Uterus (tissue), 4 donors: ENCODE results near the gene TEX13B. TPM values are rescaled to one million over a fixed set of nuclear protein-coding genes. Genes with fewer than 3 reads are reported as not detected.

Source experiments
- DNase-seq, 2 donors: peaks; one replicate each; pipeline ENCODE4 v3.0.0-alpha.2; 2019 to 2020
- H3K27ac ChIP-seq, 2 donors: fragments of 200-600 bp; sonication (generic); 1 replicate in 1 of 2; 2 replicates in 1 of 2; pipeline ENCODE4 v1.5.1; 2016 to 2018
- H3K27me3 ChIP-seq, 2 donors: fragments of 200-600 bp; sonication (generic); one replicate each; pipeline ENCODE4 v1.5.1; 2018 to 2019; ENCODE audit warnings: control low read depth in 1 of 2
- H3K36me3 ChIP-seq, 2 donors: fragments of 200-600 bp; sonication (generic); one replicate each; pipeline ENCODE4 v1.5.1; 2019; ENCODE audit warnings: control low read depth in 1 of 2
- H3K4me1 ChIP-seq, 2 donors: fragments of 200-600 bp; sonication (generic); one replicate each; pipeline ENCODE4 v1.5.1; 2018 to 2019; ENCODE audit warnings: control low read depth in 1 of 2
- H3K4me3 ChIP-seq, 2 donors: fragments of 200-600 bp; sonication (generic); 1 replicate in 1 of 2; 2 replicates in 1 of 2; pipeline ENCODE4 v1.5.1; 2018 to 2019; ENCODE audit warnings: mild to moderate bottlenecking in 1 of 2
- H3K9me3 ChIP-seq, 2 donors: fragments of 200-600 bp; sonication (generic); one replicate each; pipeline ENCODE4 v1.5.1; 2019; ENCODE audit warnings: control low read depth in 1 of 2
- CTCF ChIP-seq, 4 experiments: fragments of 200-600 bp in 2 of 4; fragments of 450-650 bp in 2 of 4; sonication (generic) in 2 of 4; IDR thresholded peaks; one replicate each; pipeline ENCODE4 v1.5.1; 2016 to 2019; ENCODE audit warnings: antibody characterized with exemption in 4 of 4, mild to moderate bottlenecking in 2 of 4, moderate library complexity in 1 of 4
- POLR2A ChIP-seq, 2 donors: fragments of 450-650 bp; IDR thresholded peaks; one replicate each; pipeline ENCODE4 v1.6.1; 2016; ENCODE audit warnings: antibody characterized with exemption in 2 of 2, mild to moderate bottlenecking in 1 of 2, moderate library complexity in 1 of 2
- intact Hi-C: fragments of 100-400 bp; cut with DNase I; formaldehyde crosslinking; loops from one replicate; pipeline ENCODE4 v1.15.1; 2023; ENCODE audit warnings: low total_unique reads
- total RNA-seq, 4 donors: library from RNA; depleted of rRNA in 3 of 4; stranded (reverse); fragments of >200 nt in 3 of 4; gene quantifications; one replicate each; pipeline versions ENCODE4 v1.1.0 to v1.2.4, GENCODE V29; 2014 to 2023
- donor health status: DM: yes; HTN: yes; CAD: no.

TEX13B gene
- total RNA-seq, 4 donors from 2014 or later, result not detected

GRCh38 chrX:108000751-108001150, 18.6 kb upstream of the TEX13B start:
- Histone ChIP-seq H3K9me3 (no peaks in the 10 kb centered on the region), H3K4me3 (no peak overlapping the region)
- intact Hi-C loops, result no loop called here

GRCh38 chrX:107996124-107996523, 14.0 kb upstream of the TEX13B start:
- DNase-seq, result no peak
- Histone ChIP-seq H3K4me3 (no peak overlapping the region), H3K4me1 (no peaks in the 10 kb centered on the region), H3K9me3 (no peaks in the 10 kb centered on the region), H3K27ac (no peak overlapping the region), H3K27me3 (peaks cover 0 to 4% of the 10 kb centered on the region in 2 donors), H3K36me3 (no peaks in the 10 kb centered on the region)
- no peak for TF ChIP-seq POLR2A (IDR thresholded peaks at IDR 0.05)
- TF ChIP-seq CTCF (IDR thresholded peaks at IDR 0.05), result no peak
- intact Hi-C loops, result no loop called here

More at GRCh38 chrX:108000751-108001150, 18.6 kb upstream of the TEX13B start:
- no peak overlapping the region for H3K27ac ChIP-seq
- no peaks in the 10 kb centered on the region for H3K27me3 ChIP-seq
- TF ChIP-seq CTCF (IDR thresholded peaks at IDR 0.05), result no peak
- TF ChIP-seq POLR2A (IDR thresholded peaks at IDR 0.05), result no peak
- H3K36me3 ChIP-seq, result no peaks in the 10 kb centered on the region
- DNase-seq, result no peak
- no peaks in the 10 kb centered on the region for H3K4me1 ChIP-seq

- Histone ChIP-seq H3K27me3 (no peaks in the 10 kb centered on the region), H3K27ac (no peak overlapping the region), H3K36me3 (no peaks in the 10 kb centered on the region), H3K4me1 (no peaks in the 10 kb centered on the region), H3K9me3 (no peaks in the 10 kb centered on the region), H3K4me3 (no peak overlapping the region)
- TF ChIP-seq POLR2A (IDR thresholded peaks at IDR 0.05), result no peak
- DNase-seq, result no peak
- intact Hi-C loops, result no loop called here
Measured at GRCh38 chrX:107985033-107985432, 2.9 kb upstream of the TEX13B start.

DNA sequence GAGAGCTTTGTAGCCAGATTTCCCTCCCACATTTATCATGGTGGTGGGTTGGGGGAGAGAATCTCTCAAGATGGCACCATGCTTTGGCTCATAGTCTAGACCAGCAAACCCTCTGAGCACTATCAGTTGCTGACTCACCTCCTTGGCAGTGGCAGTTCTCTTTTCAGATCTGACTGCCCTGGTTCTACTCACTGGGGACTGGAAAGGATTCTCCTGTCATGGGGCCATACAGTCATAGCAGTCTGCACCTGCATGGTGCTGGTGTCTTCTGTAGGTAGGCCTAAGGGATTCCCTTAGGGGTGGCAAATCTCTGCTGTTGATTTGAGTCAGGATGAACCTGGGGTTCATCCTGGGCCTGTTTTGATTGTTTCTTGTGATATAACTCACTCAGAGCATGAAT, 2.6 kb downstream of the TEX13B start:
- Histone ChIP-seq H3K4me3 (no peak overlapping the region), H3K36me3 (no peaks in the 10 kb centered on the region), H3K27me3 (no peaks in the 10 kb centered on the region), H3K9me3 (no peaks in the 10 kb centered on the region), H3K4me1 (no peaks in the 10 kb centered on the region), H3K27ac (no peak overlapping the region)
- TF ChIP-seq CTCF (IDR thresholded peaks at IDR 0.05) (no peak), POLR2A (IDR thresholded peaks at IDR 0.05) (no peak)
- intact Hi-C loops, result no loop called here
- no peak for DNase-seq

- Histone ChIP-seq H3K36me3 (no peaks in the 10 kb centered on the region), H3K4me1 (no peaks in the 10 kb centered on the region), H3K27me3 (no peaks in the 10 kb centered on the region), H3K9me3 (no peaks in the 10 kb centered on the region), H3K27ac (no peak overlapping the region), H3K4me3 (no peak overlapping the region)
- intact Hi-C loops, result no loop called here
- DNase-seq, result no peak
- peak in 2 of 4 experiments; percentile 6 to 13 for TF ChIP-seq CTCF (IDR thresholded peaks at IDR 0.05)
- TF ChIP-seq POLR2A (IDR thresholded peaks at IDR 0.05), result no peak
Measured at GRCh38 chrX:107978707-107979307, 3.4 kb downstream of the TEX13B start.

DNA sequence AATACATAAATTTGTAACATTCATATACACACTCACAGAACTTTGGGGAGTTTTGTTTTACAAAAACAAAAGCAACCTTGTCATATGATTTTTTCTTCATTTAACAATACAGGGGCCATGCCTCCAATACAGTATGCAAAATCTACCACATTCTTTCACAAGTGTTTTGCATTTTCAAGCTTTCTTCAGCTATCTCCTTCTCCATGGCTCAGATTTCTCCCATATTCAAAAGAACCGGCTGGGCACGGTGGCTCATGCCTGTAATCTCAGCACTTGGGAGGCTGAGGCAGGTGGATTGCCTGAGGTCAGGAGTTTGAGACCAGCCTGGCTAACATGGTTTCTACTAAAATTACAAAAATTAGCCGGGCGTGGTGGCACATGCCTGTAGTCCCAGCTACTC, 4.1 kb downstream of the TEX13B start:
- H3K27me3 ChIP-seq, result no peaks in the 10 kb centered on the region
- no peaks in the 10 kb centered on the region for H3K9me3 ChIP-seq
- no peak for DNase-seq
- no peak overlapping the region for H3K27ac ChIP-seq
- H3K4me1 ChIP-seq, result no peaks in the 10 kb centered on the region
- intact Hi-C loops, result no loop called here
- H3K36me3 ChIP-seq, result no peaks in the 10 kb centered on the region
- TF ChIP-seq CTCF (IDR thresholded peaks at IDR 0.05) (no peak), POLR2A (IDR thresholded peaks at IDR 0.05) (no peak)
- H3K4me3 ChIP-seq, result no peak overlapping the region
